Pancreas (tissue), 10 donors: Measurements from ENCODE around the gene KRT73. TPM values are rescaled to one million over a fixed set of nuclear protein-coding genes. Genes with fewer than 3 reads are reported as not detected.

Experiments used
- ATAC-seq, 4 donors: fragments of 200-7000 bp; cut with Tn5 transposase; one replicate each; pipeline versions ENCODE4 v1.8.0 to v1.9.1; 2020; ENCODE audit warnings: mild to moderate bottlenecking in 4 of 4, moderate library complexity in 4 of 4
- DNase-seq, 6 donors: peaks; one replicate each; pipeline ENCODE4 v3.0.0-alpha.2; 2020
- FAIRE-seq: peaks from 2 replicates; lab custom pipeline; 2012; peaks lifted over from hg19 to GRCh38; lab: Jason Lieb, UNC
- H3K27ac ChIP-seq, 4 donors: fragments of 200-600 bp; sonication (generic); 1 replicate in 3 of 4; 2 replicates in 1 of 4; pipeline versions ENCODE4 v1.5.0 to v1.8.0; 2020
- H3K27me3 ChIP-seq, 4 donors: fragments of 200-600 bp; one replicate each; pipeline ENCODE4 v1.8.0; 2021
- H3K36me3 ChIP-seq, 3 donors: fragments of 200-600 bp; sonication (generic) in 1 of 3; one replicate each; pipeline versions ENCODE4 v1.5.0 to v1.8.0; 2020 to 2021
- H3K4me1 ChIP-seq, 3 donors: fragments of 200-600 bp; one replicate each; pipeline ENCODE4 v1.8.0; 2021
- H3K4me3 ChIP-seq, 4 donors: fragments of 200-600 bp; sonication (generic) in 2 of 4; one replicate each; pipeline versions ENCODE4 v1.5.0 to v1.8.0; 2020 to 2021
- H3K9me3 ChIP-seq, 4 donors: fragments of 200-600 bp; one replicate each; pipeline ENCODE4 v1.8.0; 2021
- WGBS, 2 donors: extraction: QIAGEN DNeasy Blood & Tissue Kit; methylation state at CpG; one replicate each; pipeline ENCODE4 v1.1.7; 2013; 5-methylcytosine and 5-hydroxymethylcytosine counted together
- intact Hi-C, 3 donors: fragments of 100-400 bp; cut with DNase I; formaldehyde crosslinking; loops; one replicate each; pipeline versions ENCODE4 v1.11.1 to v1.14.2; 2022
- polyA plus RNA-seq, 2 donors: library from polyadenylated mRNA; stranded (reverse); fragments of 200-250 nt; gene quantifications; one replicate each; pipeline ENCODE4 v1.2.3, GENCODE V29; 2013
- total RNA-seq, 6 donors: library from RNA; stranded (reverse); fragmentation: NEBNext Ultra II Directional in 4 of 6; extraction: Animal tissue kit (Norgen Biotek cat#: 25700) in 4 of 6; gene quantifications; one replicate each; pipeline versions ENCODE4 v1.2.1 to v1.2.4, GENCODE V29; 2021 to 2023
- TF ChIP-seq, protein P1 (sequence below), 4 donors: fragments of 200-600 bp; sonication (generic) in 3 of 4; IDR thresholded peaks; one replicate each; pipeline versions ENCODE4 v1.5.0 to v1.8.0; 2021; ENCODE audit warnings: antibody characterized with exemption in 4 of 4
- donor health status: healthy with polysubstance abuse.
- donor health status: DM: no; HTN: no; CAD: no; lungs with moderate emphysema.
- donor health status: DM: no; HTN: no; CAD: no.
- donor health status: control.
- donor health status: control.
- donor health status: Bipolar disorder and iron deficiency.
- donor health status: DM: yes; HTN: yes; CAD: no.
- donor health status: DM: no; HTN: no; CAD: no.
- donor health status: DM: no; HTN: no; CAD: no.
- donor health status: DM: yes; HTN: yes; CAD: no.

The KRT73 gene
- total RNA-seq (not detected), polyA plus RNA-seq (not detected)

DNA sequence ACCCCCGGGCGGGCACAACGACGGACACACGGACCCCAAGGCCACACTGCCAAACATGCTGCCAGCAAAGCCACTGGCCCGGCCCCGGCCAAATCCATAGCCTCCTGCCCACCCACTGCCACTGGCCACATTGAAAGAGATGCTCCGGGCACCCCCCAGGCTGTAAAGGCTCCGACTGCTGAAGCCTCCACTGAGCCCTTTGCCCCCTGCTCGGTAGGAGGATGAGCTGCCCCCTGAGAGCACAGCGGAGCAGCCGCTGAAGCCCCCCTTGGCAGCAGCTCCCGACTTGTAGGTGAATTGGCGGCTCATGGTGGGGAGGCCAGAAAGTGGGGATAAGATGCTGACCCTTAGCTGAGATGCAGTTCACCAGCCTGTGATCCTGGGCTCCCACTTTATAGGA is at the start of gene KRT73:
Gene KRT73, minus strand, starts transcription at position 344 of the 400 bp plus-strand sequence. Its CDS starts 35 bp downstream, at position 309.
- no peak within 1 kb of the TSS for H3K27ac ChIP-seq
- TF ChIP-seq, protein P1, sequence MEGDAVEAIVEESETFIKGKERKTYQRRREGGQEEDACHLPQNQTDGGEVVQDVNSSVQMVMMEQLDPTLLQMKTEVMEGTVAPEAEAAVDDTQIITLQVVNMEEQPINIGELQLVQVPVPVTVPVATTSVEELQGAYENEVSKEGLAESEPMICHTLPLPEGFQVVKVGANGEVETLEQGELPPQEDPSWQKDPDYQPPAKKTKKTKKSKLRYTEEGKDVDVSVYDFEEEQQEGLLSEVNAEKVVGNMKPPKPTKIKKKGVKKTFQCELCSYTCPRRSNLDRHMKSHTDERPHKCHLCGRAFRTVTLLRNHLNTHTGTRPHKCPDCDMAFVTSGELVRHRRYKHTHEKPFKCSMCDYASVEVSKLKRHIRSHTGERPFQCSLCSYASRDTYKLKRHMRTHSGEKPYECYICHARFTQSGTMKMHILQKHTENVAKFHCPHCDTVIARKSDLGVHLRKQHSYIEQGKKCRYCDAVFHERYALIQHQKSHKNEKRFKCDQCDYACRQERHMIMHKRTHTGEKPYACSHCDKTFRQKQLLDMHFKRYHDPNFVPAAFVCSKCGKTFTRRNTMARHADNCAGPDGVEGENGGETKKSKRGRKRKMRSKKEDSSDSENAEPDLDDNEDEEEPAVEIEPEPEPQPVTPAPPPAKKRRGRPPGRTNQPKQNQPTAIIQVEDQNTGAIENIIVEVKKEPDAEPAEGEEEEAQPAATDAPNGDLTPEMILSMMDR (IDR thresholded peaks at IDR 0.05): no peak
- no peaks in the 10 kb centered on the region for H3K27me3 ChIP-seq
- FAIRE-seq (no peak), DNase-seq (peak in 1 of 6 donors; percentile 40), ATAC-seq (no peak)
- H3K4me1 ChIP-seq: no peaks in the 10 kb centered on the region
- intact Hi-C loops: no loop called here
- WGBS, 2 donors: 62 to 79% methylated on average over 14 of the region's 14 CpGs
- no peaks in the 10 kb centered on the region for H3K36me3 ChIP-seq
- H3K4me3 ChIP-seq: no peak within 1 kb of the TSS
- H3K9me3 ChIP-seq: no peaks in the 10 kb centered on the region

- H3K4me1 ChIP-seq: no peaks in the 10 kb centered on the region
- H3K27ac ChIP-seq: no peak overlapping the region
- ATAC-seq (no peak), DNase-seq (no peak), FAIRE-seq (no peak)
- WGBS, 2 donors: 62 to 70% methylated on average over 7 of the region's 7 CpGs
- intact Hi-C loops: no loop called here
- H3K36me3 ChIP-seq: no peaks in the 10 kb centered on the region
- H3K9me3 ChIP-seq: no peaks in the 10 kb centered on the region
- TF ChIP-seq, protein P1 (IDR thresholded peaks at IDR 0.05): no peak
- peaks cover 0 to 5% (median 0%) of the 10 kb centered on the region in 4 donors for H3K27me3 ChIP-seq
- H3K4me3 ChIP-seq: no peak overlapping the region
Observed at GRCh38 chr12:52667931-52668330, 49.6 kb upstream of the KRT73 start.

DNA sequence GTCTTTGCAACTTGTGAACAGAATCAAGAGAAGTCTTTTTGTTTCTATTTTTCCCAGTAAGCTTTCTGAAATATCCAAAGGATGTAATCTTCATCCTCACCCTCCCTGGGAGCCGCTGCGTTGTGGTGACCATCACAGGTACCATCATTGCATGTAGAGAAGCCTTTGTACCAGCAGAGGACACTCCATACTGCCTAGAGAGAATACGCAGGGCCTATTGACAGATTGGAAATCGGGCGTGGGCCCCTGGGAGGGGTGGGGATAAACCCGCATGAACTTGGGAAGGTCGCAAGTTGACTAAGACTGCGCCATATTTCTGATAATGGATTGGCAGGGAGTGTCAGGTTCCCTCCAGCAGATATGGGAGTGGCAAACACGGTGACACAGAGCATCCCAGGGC is 49.1 kb upstream of the KRT73 start:
- TF ChIP-seq, protein P1 (IDR thresholded peaks at IDR 0.05): no peak
- Histone ChIP-seq H3K9me3 (no peaks in the 10 kb centered on the region), H3K4me1 (no peaks in the 10 kb centered on the region), H3K27me3 (peaks cover 0 to 5% (median 0%) of the 10 kb centered on the region in 4 donors), H3K36me3 (no peaks in the 10 kb centered on the region), H3K27ac (no peak overlapping the region), H3K4me3 (no peak overlapping the region)
- ATAC-seq (no peak), DNase-seq (no peak), FAIRE-seq (no peak)
- intact Hi-C loops: no loop called here
- WGBS, 2 donors: 47 to 53% methylated on average over 9 of the region's 9 CpGs

- H3K9me3 ChIP-seq: no peaks in the 10 kb centered on the region
- ATAC-seq (no peak), DNase-seq (no peak), FAIRE-seq (no peak)
- no peak overlapping the region for H3K27ac ChIP-seq
- H3K27me3 ChIP-seq: peaks cover 0 to 5% (median 0%) of the 10 kb centered on the region in 4 donors
- no peaks in the 10 kb centered on the region for H3K36me3 ChIP-seq
- no peak overlapping the region for H3K4me3 ChIP-seq
- TF ChIP-seq, protein P1 (IDR thresholded peaks at IDR 0.05): no peak
- H3K4me1 ChIP-seq: no peaks in the 10 kb centered on the region
- intact Hi-C loops: no loop called here
- 54 to 59% methylated on average over 3 of the region's 3 CpGs for WGBS, 2 donors
Observed at GRCh38 chr12:52666471-52666870, 48.1 kb upstream of the KRT73 start.

GRCh38 chr12:52663420-52663819 is 45.1 kb upstream of the KRT73 start:
- no peak for DNase-seq
- intact Hi-C loops: no loop called here
- Histone ChIP-seq H3K27ac (no peak overlapping the region), H3K27me3 (peaks cover 0 to 5% (median 0%) of the 10 kb centered on the region in 4 donors), H3K4me1 (no peaks in the 10 kb centered on the region), H3K36me3 (no peaks in the 10 kb centered on the region), H3K9me3 (no peaks in the 10 kb centered on the region), H3K4me3 (no peak overlapping the region)
- FAIRE-seq: no peak
- no peak for ATAC-seq
- TF ChIP-seq, protein P1 (IDR thresholded peaks at IDR 0.05): no peak
